GM12864 (cell line): ENCODE results near the gene RNF212B.
"Not testable (repeated sequence)": the region's sequence is repeated elsewhere in the genome, so short reads cannot be mapped to it uniquely, and the experiment has no call there.

Experiments
- DNase-seq: peaks from one replicate; pipeline ENCODE4 v3.0.0-alpha.2; 2011; ENCODE audit warnings: low read depth
- H3K4me3 ChIP-seq: 2 replicates; pipeline ENCODE4 v1.5.1; 2011; ENCODE audit warnings: mild to moderate bottlenecking, low read depth, low read length, control low read depth
- CTCF ChIP-seq: IDR thresholded peaks from 2 replicates; pipeline ENCODE4 v1.5.1; 2011; ENCODE audit warnings: low read depth, mild to moderate bottlenecking, moderate library complexity, low read length, control low read depth, inconsistent platforms; ENCODE audit errors: missing control alignments

Gene RNF212B

DNA sequence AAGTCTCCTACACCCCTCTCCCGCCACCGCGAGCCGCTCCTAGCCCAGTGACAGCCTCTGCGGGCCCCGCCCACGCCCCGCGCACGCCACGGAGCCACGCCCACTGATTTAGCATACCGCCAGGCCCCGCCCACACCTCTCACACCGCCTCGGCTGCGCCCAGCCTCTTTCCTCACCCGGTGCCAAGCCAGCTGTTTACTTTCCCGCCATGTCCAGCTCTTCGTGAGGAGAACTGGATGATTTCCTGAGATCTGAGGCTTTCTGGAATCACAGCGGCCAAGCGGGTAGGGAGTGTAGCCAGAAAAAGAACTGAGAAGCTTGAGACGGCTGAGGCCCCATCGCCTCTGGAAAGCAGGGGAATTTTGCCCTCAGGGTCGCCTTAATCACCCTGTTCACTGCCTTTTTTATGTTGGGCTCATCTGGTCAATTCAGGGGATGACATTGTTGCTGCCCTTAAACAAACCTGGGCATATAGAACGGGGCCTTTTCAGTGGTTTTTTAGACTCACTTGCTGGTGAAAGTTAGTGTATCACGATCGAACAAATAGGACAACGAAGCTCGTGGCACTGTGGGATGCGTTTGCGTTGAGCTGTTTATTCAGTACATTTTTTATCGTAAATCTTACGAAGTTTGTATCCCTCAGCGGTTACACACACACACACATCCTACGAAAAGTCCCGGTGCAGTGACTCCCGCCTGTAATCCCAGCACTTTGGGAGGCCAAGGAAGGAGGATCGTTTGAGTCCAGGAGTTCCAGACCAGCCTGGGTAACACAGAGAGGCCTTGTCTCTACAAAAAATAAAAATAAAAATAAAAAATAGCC is at the start of gene RNF212B:
RNF212B (plus strand) TSS at position 165 of the 823 bp plus-strand sequence. CDS start 2,410 bp downstream, outside the sequence.
- DNase-seq, result peak; percentile 15
- no peak within 1 kb of the TSS for H3K4me3 ChIP-seq
- TF ChIP-seq CTCF, result no peak

GRCh38 chr14:23193432-23193831 is 44.3 kb upstream of the RNF212B start:
- no peak for TF ChIP-seq CTCF
- no peak for DNase-seq
- H3K4me3 ChIP-seq, result no peak overlapping the region

- no peak overlapping the region for H3K4me3 ChIP-seq
- TF ChIP-seq CTCF, result no peak
- DNase-seq, result no peak
These were observed 42.1 kb upstream of the RNF212B start for GRCh38 chr14:23195552-23196101.

- not testable (repeated sequence) for DNase-seq
These were observed 41.2 kb upstream of the RNF212B start for GRCh38 chr14:23196487-23196886.

DNA sequence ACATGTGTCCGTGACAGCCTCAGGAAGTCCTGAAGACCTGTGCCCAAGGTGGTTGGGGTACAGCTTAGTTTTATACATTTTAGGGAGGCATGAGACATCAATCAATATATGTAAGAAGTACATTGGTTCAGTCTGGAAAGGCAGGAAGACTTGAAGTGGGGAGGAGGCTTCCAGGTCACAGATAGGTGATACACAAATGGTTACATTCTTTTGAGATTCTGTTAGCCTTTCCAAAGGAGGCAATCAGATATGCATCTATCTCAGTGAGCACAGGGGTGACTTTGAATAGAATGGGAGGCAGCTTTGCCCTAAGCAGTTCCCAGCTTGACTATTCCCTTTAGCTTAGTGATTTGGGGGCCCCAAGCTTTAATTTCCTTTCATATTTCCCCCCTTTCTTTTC is 38.6 kb upstream of the RNF212B start:
- not testable (repeated sequence) for DNase-seq, H3K4me3 ChIP-seq

More at GRCh38 chr14:23196487-23196886, 41.2 kb upstream of the RNF212B start:
- H3K4me3 ChIP-seq, result not testable (repeated sequence)

GRCh38 chr14:23202001-23202400 is 35.7 kb upstream of the RNF212B start:
- TF ChIP-seq CTCF, result no peak
- DNase-seq, result no peak
- H3K4me3 ChIP-seq, result no peak overlapping the region

DNA sequence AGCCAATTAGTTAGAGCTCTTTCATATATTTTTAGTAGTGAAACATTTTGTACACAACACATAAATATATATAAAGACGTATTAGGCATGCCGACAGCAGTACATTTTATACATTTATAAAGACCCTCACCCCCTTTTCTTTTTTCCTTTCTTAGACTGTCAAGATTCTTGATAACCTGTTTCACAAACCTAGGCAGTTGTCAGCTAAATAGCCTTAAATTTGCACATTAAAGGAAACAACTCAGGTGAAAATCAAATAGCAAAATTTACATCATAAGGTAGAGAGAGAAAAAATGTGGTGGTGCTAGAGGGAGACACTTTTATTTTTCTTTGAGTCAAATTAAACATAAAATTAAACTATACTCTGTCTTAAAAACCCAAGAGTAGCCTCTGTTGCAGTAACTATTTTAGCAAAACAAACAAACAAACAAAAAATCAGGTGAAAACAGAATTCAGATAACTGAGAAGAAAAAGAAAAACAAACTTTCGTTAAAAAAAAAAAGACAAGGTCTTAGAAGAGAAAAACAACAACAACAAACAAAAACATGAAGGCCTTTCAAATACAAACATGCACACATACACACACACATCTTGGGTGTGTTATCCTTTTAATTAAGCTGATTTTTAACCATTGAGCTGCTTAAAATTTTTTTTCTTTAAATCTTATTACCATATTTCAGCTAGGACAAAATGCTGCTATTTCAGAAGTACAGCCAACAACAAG is 31.2 kb upstream of the RNF212B start:
- no peak overlapping the region for H3K4me3 ChIP-seq
- DNase-seq, result no peak
- no peak for TF ChIP-seq CTCF
